ENCODE measurements around the gene MASP1. TPM values are rescaled to one million over a fixed set of nuclear protein-coding genes. Genes with fewer than 3 reads are reported as not detected.

The MASP1 gene
- polyA plus RNA-seq, 1 donor from 2014 or later, result 0.19 TPM

GRCh38 chr3:187261541-187261969 is 30.0 kb downstream of the MASP1 start:
- Histone ChIP-seq H3F3A (ENCODE audit: insufficient read depth, low read length, poor library complexity, severe bottlenecking) (no peaks in the 10 kb centered on the region), H3K9ac (ENCODE audit: low read length) (no peak overlapping the region), H3K36me3 (ENCODE audit: insufficient read depth, low read length) (no peaks in the 10 kb centered on the region), H3K9me2 (ENCODE audit: insufficient read depth, low read length) (no peaks in the 10 kb centered on the region), H4K20me1 (ENCODE audit: insufficient read depth) (no peaks in the 10 kb centered on the region), H3K27me3 (ENCODE audit: insufficient read depth, low read depth, low read length) (no peaks in the 10 kb centered on the region), H2AFZ (ENCODE audit: low read depth, low read length) (no peak overlapping the region), H3K27ac (ENCODE audit: low read length) (no peak overlapping the region), H3K4me3 (ENCODE audit: low read length) (no peak overlapping the region), H3K4me2 (ENCODE audit: low read length) (no peak overlapping the region), H3K79me2 (replicated peaks; ENCODE audit: insufficient read depth, low read length) (no peaks in the 10 kb centered on the region), H3K9me3 (ENCODE audit: low read length) (no peaks in the 10 kb centered on the region)
- TF ChIP-seq MXI1 (conservative IDR thresholded peaks at IDR 0.05; ENCODE audit: poor library complexity, severe bottlenecking) (no peak), POLR2AphosphoS5 (IDR thresholded peaks at IDR 0.05) (no peak), SMC3 (conservative IDR thresholded peaks at IDR 0.05; ENCODE audit: poor library complexity) (no peak), EP300 (conservative IDR thresholded peaks at IDR 0.05; ENCODE audit: poor library complexity, severe bottlenecking) (no peak), TAF1 (IDR thresholded peaks at IDR 0.05; ENCODE audit: low read depth) (no peak), REST (IDR thresholded peaks at IDR 0.05; ENCODE audit: borderline replicate concordance) (no peak), RAD21 (conservative IDR thresholded peaks at IDR 0.05) (no peak), EZH2 (IDR thresholded peaks at IDR 0.05; ENCODE audit: borderline replicate concordance, insufficient read depth, low read length, poor library complexity, severe bottlenecking) (no peak)
- TF ChIP-seq, protein P1, sequence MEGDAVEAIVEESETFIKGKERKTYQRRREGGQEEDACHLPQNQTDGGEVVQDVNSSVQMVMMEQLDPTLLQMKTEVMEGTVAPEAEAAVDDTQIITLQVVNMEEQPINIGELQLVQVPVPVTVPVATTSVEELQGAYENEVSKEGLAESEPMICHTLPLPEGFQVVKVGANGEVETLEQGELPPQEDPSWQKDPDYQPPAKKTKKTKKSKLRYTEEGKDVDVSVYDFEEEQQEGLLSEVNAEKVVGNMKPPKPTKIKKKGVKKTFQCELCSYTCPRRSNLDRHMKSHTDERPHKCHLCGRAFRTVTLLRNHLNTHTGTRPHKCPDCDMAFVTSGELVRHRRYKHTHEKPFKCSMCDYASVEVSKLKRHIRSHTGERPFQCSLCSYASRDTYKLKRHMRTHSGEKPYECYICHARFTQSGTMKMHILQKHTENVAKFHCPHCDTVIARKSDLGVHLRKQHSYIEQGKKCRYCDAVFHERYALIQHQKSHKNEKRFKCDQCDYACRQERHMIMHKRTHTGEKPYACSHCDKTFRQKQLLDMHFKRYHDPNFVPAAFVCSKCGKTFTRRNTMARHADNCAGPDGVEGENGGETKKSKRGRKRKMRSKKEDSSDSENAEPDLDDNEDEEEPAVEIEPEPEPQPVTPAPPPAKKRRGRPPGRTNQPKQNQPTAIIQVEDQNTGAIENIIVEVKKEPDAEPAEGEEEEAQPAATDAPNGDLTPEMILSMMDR (IDR thresholded peaks at IDR 0.05; ENCODE audit: poor library complexity, severe bottlenecking), result no peak

GRCh38 chr3:187259171-187259570 is 32.4 kb downstream of the MASP1 start:
- Histone ChIP-seq H2AFZ (ENCODE audit: low read depth, low read length) (no peak overlapping the region), H3K4me2 (ENCODE audit: low read length) (no peak overlapping the region), H4K20me1 (ENCODE audit: insufficient read depth) (no peaks in the 10 kb centered on the region), H3K9me3 (ENCODE audit: low read length) (no peaks in the 10 kb centered on the region), H3K79me2 (replicated peaks; ENCODE audit: insufficient read depth, low read length) (no peaks in the 10 kb centered on the region), H3K27me3 (ENCODE audit: insufficient read depth, low read depth, low read length) (no peaks in the 10 kb centered on the region), H3K9me2 (ENCODE audit: insufficient read depth, low read length) (no peaks in the 10 kb centered on the region), H3K27ac (ENCODE audit: low read length) (no peak overlapping the region), H3K9ac (ENCODE audit: low read length) (no peak overlapping the region), H3K4me3 (ENCODE audit: low read length) (no peak overlapping the region), H3K36me3 (ENCODE audit: insufficient read depth, low read length) (no peaks in the 10 kb centered on the region), H3F3A (ENCODE audit: insufficient read depth, low read length, poor library complexity, severe bottlenecking) (no peaks in the 10 kb centered on the region)
- TF ChIP-seq REST (IDR thresholded peaks at IDR 0.05; ENCODE audit: borderline replicate concordance) (no peak), RAD21 (conservative IDR thresholded peaks at IDR 0.05) (no peak), SMC3 (conservative IDR thresholded peaks at IDR 0.05; ENCODE audit: poor library complexity) (no peak), EP300 (conservative IDR thresholded peaks at IDR 0.05; ENCODE audit: poor library complexity, severe bottlenecking) (no peak), POLR2AphosphoS5 (IDR thresholded peaks at IDR 0.05) (no peak), EZH2 (IDR thresholded peaks at IDR 0.05; ENCODE audit: borderline replicate concordance, insufficient read depth, low read length, poor library complexity, severe bottlenecking) (no peak), MXI1 (conservative IDR thresholded peaks at IDR 0.05; ENCODE audit: poor library complexity, severe bottlenecking) (no peak), TAF1 (IDR thresholded peaks at IDR 0.05; ENCODE audit: low read depth) (no peak)
- TF ChIP-seq, protein P1 (IDR thresholded peaks at IDR 0.05; ENCODE audit: poor library complexity, severe bottlenecking), result no peak

All from neural cell (in vitro differentiated cells).